HPDE6-E6E7 (cell line): ENCODE data around the gene XKRX.

ENCODE experiments used
- DNase-seq: peaks from one replicate; pipeline ENCODE4 v3.0.0; 2011; ENCODE audit warnings: missing footprints; ENCODE audit errors: extremely low spot score

Gene XKRX

GRCh38 chrX:100928660-100929613, at the start of gene XKRX:
Gene XKRX, minus strand, starts transcription at chrX:100928917. Its CDS starts 613 bp downstream, at chrX:100928304.
- DNase-seq: peak; percentile 36

GRCh38 chrX:100976211-100976610, 47.5 kb upstream of the XKRX start:
- no peak for DNase-seq

- no peak for DNase-seq
These were observed 46.5 kb upstream of the XKRX start for GRCh38 chrX:100975212-100975611.

- peak; percentile 26 for DNase-seq
These were observed 44.7 kb upstream of the XKRX start for GRCh38 chrX:100973411-100973810.

GRCh38 chrX:100969936-100970335, 41.2 kb upstream of the XKRX start:
- no peak for DNase-seq

GRCh38 chrX:100969408-100969807, 40.7 kb upstream of the XKRX start, which contains the start of gene ARL13A:
Gene ARL13A, plus strand, starts transcription at chrX:100969708. Its CDS starts 3,982 bp downstream, at chrX:100973690.
- DNase-seq: no peak

GRCh38 chrX:100964362-100964761, 35.6 kb upstream of the XKRX start:
- DNase-seq: no peak

GRCh38 chrX:100962811-100963210, 34.1 kb upstream of the XKRX start:
- DNase-seq: no peak

GRCh38 chrX:100948557-100948956, 19.8 kb upstream of the XKRX start:
- no peak for DNase-seq

- DNase-seq: no peak
These were observed 17.7 kb upstream of the XKRX start for GRCh38 chrX:100946299-100946927.

- no peak for DNase-seq
These were observed 15.9 kb upstream of the XKRX start for GRCh38 chrX:100944601-100945000.

- no peak for DNase-seq
These were observed 10.6 kb upstream of the XKRX start for GRCh38 chrX:100939333-100939732.

- DNase-seq: no peak
These were observed 7.0 kb upstream of the XKRX start for GRCh38 chrX:100935767-100936166.

- DNase-seq: no peak
These were observed 3.2 kb upstream of the XKRX start for GRCh38 chrX:100931925-100932285.

- no peak for DNase-seq
These were observed 2.7 kb upstream of the XKRX start for GRCh38 chrX:100931218-100931924.

- DNase-seq: no peak
These were observed 2.3 kb downstream of the XKRX start for GRCh38 chrX:100926453-100926852.

GRCh38 chrX:100924375-100924774, 4.3 kb downstream of the XKRX start:
- no peak for DNase-seq

GRCh38 chrX:100915562-100915961, 13.2 kb downstream of the XKRX start:
- DNase-seq: no peak

- DNase-seq: no peak
These were observed 15.6 kb downstream of the XKRX start for GRCh38 chrX:100913111-100913510.

GRCh38 chrX:100911731-100912130, 17.0 kb downstream of the XKRX start:
- peak; percentile 22 for DNase-seq

- DNase-seq: no peak
These were observed 23.1 kb downstream of the XKRX start for GRCh38 chrX:100905620-100906019.

GRCh38 chrX:100904433-100904832, 24.3 kb downstream of the XKRX start:
- no peak for DNase-seq
